Kidney epithelial cell (primary cell): ENCODE measurements around the gene TRAPPC3L. TPM values are rescaled to one million over a fixed set of nuclear protein-coding genes. Genes with fewer than 3 reads are reported as not detected.

ENCODE experiments used
- DNase-seq: peaks from one replicate; pipeline ENCODE4 v3.0.0-alpha.2; 2010; ENCODE audit warnings: low read depth
- H3K27me3 ChIP-seq: 2 replicates; pipeline ENCODE4 v1.6.0; 2011; ENCODE audit warnings: low read length; ENCODE audit not compliant: control insufficient read depth, insufficient read depth
- H3K36me3 ChIP-seq: 2 replicates; pipeline ENCODE4 v1.5.1; 2011; ENCODE audit warnings: low read length; ENCODE audit not compliant: control insufficient read depth, insufficient read depth
- H3K4me3 ChIP-seq: 2 replicates; pipeline ENCODE4 v1.5.1; 2011; ENCODE audit warnings: low read depth, mild to moderate bottlenecking, control low read depth, low read length
- CTCF ChIP-seq: IDR thresholded peaks from 2 replicates; pipeline ENCODE4 v1.5.1; 2011; ENCODE audit warnings: mild to moderate bottlenecking, moderate library complexity, low read length, control low read depth, inconsistent platforms; ENCODE audit not compliant: insufficient read depth, poor library complexity, severe bottlenecking
- total RNA-seq: library from RNA; depleted of rRNA; stranded (reverse); fragments of >200 nt; gene quantifications from 2 replicates; pipeline ENCODE4 v1.2.3, GENCODE V29; 2015

The TRAPPC3L gene
- total RNA-seq, 1 donor from 2014 or later, result not detected

- no peak for DNase-seq
- no peak for TF ChIP-seq CTCF
- H3K36me3 ChIP-seq, result no peaks in the 10 kb centered on the region
- no peak overlapping the region for H3K4me3 ChIP-seq
- no peaks in the 10 kb centered on the region for H3K27me3 ChIP-seq
Observed at GRCh38 chr6:116450769-116451740, 94.4 kb downstream of the TRAPPC3L start.

GRCh38 chr6:116450185-116450710 lies 95.2 kb downstream of the TRAPPC3L start:
- no peak for TF ChIP-seq CTCF
- H3K36me3 ChIP-seq, result no peaks in the 10 kb centered on the region
- no peak overlapping the region for H3K4me3 ChIP-seq
- H3K27me3 ChIP-seq, result no peaks in the 10 kb centered on the region
- DNase-seq, result no peak

- Histone ChIP-seq H3K4me3 (no peak overlapping the region), H3K27me3 (no peaks in the 10 kb centered on the region), H3K36me3 (no peaks in the 10 kb centered on the region)
- no peak for TF ChIP-seq CTCF
- no peak for DNase-seq
Observed at GRCh38 chr6:116449565-116449964, 95.9 kb downstream of the TRAPPC3L start.

DNA sequence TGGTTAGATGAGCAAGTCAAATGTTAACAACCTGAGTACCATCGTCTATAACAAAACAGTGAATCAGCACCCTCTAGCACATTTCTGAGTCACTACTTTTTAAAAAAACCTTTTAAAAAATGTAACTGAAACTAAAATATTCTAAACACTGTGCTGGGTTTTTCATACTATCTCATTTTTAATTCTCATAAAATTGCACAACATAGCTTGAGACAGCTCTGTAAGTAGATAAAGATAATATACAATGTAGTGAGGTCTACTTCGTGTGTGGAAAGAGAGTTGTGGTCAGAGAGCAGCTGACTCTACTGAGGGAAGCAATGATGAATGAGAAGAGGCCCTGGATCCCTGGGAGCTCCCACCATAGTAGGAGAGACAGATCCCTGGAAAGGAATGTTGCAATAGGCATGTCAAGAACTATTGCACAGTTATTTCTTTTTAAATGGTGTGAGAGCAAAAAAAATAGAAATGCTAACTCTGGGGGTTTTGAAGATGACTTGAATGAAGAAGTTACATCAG lies 97.9 kb downstream of the TRAPPC3L start:
- Histone ChIP-seq H3K4me3 (no peak overlapping the region), H3K27me3 (no peaks in the 10 kb centered on the region), H3K36me3 (no peaks in the 10 kb centered on the region)
- DNase-seq, result peak; percentile 68
- TF ChIP-seq CTCF, result no peak

DNA sequence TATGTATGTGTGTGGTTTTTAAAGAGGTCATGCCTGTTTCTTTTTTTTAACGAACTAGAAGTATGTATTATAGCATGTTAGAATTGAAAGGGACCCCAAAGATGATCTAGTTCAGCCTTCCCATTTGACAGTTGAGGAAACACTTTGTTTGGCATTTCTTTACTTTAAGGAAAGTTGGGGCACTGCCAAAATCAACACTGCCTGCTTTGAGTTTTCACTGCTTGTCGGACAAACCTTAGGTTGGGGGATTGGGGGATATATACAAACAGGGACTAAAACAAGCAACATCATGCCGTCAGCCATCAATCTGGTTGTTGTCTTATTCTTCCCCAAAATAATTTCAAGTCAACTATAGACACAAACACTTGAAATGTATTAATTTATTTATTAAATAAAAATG lies 98.4 kb downstream of the TRAPPC3L start:
- H3K36me3 ChIP-seq, result no peaks in the 10 kb centered on the region
- TF ChIP-seq CTCF, result no peak
- no peaks in the 10 kb centered on the region for H3K27me3 ChIP-seq
- no peak for DNase-seq
- H3K4me3 ChIP-seq, result no peak overlapping the region
